ENCODE measurements around the gene USH1C. TPM values are rescaled to one million over a fixed set of nuclear protein-coding genes. Genes with fewer than 3 reads are reported as not detected.

Gene USH1C
- total RNA-seq, 2 experiments from 2014 or later = not detected

- CTCF ChIA-PET = interaction anchor here (1.2 to 1.5 kb wide), 3 partner anchors 34 to 264 kb away, joined by 3 to 4 read pairs (median 3); no protein-coding TSS in a partner anchor
- Mint-ChIP-seq H3K27ac (no peak overlapping the region), H3K36me3 (ENCODE audit: low read depth) (no peaks in the 10 kb centered on the region), H3K27me3 (peaks cover 8% of the 10 kb centered on the region), H3K4me3 (no peak overlapping the region), H3K4me1 (no peaks in the 10 kb centered on the region), H3K9me3 (no peaks in the 10 kb centered on the region)
- no peak for DNase-seq
- POLR2A ChIA-PET = no interaction called here
These were observed 50.2 kb downstream of the USH1C start for GRCh38 chr11:17494019-17494418.

- Mint-ChIP-seq H3K4me3 (no peak overlapping the region), H3K4me1 (no peaks in the 10 kb centered on the region), H3K27me3 (peaks cover 13% of the 10 kb centered on the region), H3K27ac (no peak overlapping the region), H3K36me3 (ENCODE audit: low read depth) (no peaks in the 10 kb centered on the region), H3K9me3 (no peaks in the 10 kb centered on the region)
- CTCF ChIA-PET = no interaction called here
- POLR2A ChIA-PET = no interaction called here
- DNase-seq = no peak
These were observed 53.3 kb downstream of the USH1C start for GRCh38 chr11:17490938-17491337.

- Mint-ChIP-seq H3K27me3 (peaks cover 11% of the 10 kb centered on the region), H3K9me3 (no peaks in the 10 kb centered on the region), H3K4me3 (no peak overlapping the region), H3K4me1 (no peaks in the 10 kb centered on the region), H3K27ac (no peak overlapping the region), H3K36me3 (ENCODE audit: low read depth) (no peaks in the 10 kb centered on the region)
- DNase-seq = no peak
- ChIA-PET CTCF (no interaction called here), POLR2A (no interaction called here)
These were observed 54.0 kb downstream of the USH1C start for GRCh38 chr11:17490232-17490631.

GRCh38 chr11:17489751-17490150 is 54.5 kb downstream of the USH1C start:
- Mint-ChIP-seq H3K4me3 (no peak overlapping the region), H3K27ac (no peak overlapping the region), H3K36me3 (ENCODE audit: low read depth) (no peaks in the 10 kb centered on the region), H3K4me1 (no peaks in the 10 kb centered on the region), H3K9me3 (no peaks in the 10 kb centered on the region), H3K27me3 (peaks cover 11% of the 10 kb centered on the region)
- ChIA-PET POLR2A (no interaction called here), CTCF (interaction anchor here (0.6 kb wide), 1 partner anchor 896 kb away, joined by 3 read pairs; no protein-coding TSS in a partner anchor)
- DNase-seq = no peak

- DNase-seq = no peak
- Mint-ChIP-seq H3K36me3 (ENCODE audit: low read depth) (no peaks in the 10 kb centered on the region), H3K27ac (no peak overlapping the region), H3K4me3 (no peak overlapping the region), H3K4me1 (no peaks in the 10 kb centered on the region), H3K27me3 (peaks cover 11% of the 10 kb centered on the region), H3K9me3 (peaks cover 2% of the 10 kb centered on the region)
- ChIA-PET CTCF (no interaction called here), POLR2A (no interaction called here)
These were observed 55.7 kb downstream of the USH1C start for GRCh38 chr11:17488563-17488962.

GRCh38 chr11:17486646-17487045 is 57.6 kb downstream of the USH1C start:
- H3K9me3 Mint-ChIP-seq = peaks cover 4% of the 10 kb centered on the region
- H3K4me1 Mint-ChIP-seq = no peaks in the 10 kb centered on the region
- no peaks in the 10 kb centered on the region for H3K36me3 Mint-ChIP-seq (ENCODE audit: low read depth)
- no peak for DNase-seq
- no peak overlapping the region for H3K27ac Mint-ChIP-seq
- H3K4me3 Mint-ChIP-seq = no peak overlapping the region
- peaks cover 13% of the 10 kb centered on the region for H3K27me3 Mint-ChIP-seq
- ChIA-PET POLR2A (no interaction called here), CTCF (no interaction called here)

- Mint-ChIP-seq H3K27me3 (peaks cover 23% of the 10 kb centered on the region), H3K4me3 (no peak overlapping the region), H3K27ac (no peak overlapping the region), H3K9me3 (peaks cover 4% of the 10 kb centered on the region), H3K36me3 (ENCODE audit: low read depth) (no peaks in the 10 kb centered on the region), H3K4me1 (no peaks in the 10 kb centered on the region)
- no peak for DNase-seq
- ChIA-PET CTCF (no interaction called here), POLR2A (no interaction called here)
These were observed 60.7 kb downstream of the USH1C start for GRCh38 chr11:17483505-17483904.

GRCh38 chr11:17481905-17482304 is 62.3 kb downstream of the USH1C start:
- ChIA-PET POLR2A (no interaction called here), CTCF (no interaction called here)
- Mint-ChIP-seq H3K36me3 (ENCODE audit: low read depth) (no peaks in the 10 kb centered on the region), H3K27me3 (peaks cover 34% of the 10 kb centered on the region), H3K27ac (no peak overlapping the region), H3K4me3 (no peak overlapping the region), H3K4me1 (no peaks in the 10 kb centered on the region), H3K9me3 (peaks cover 4% of the 10 kb centered on the region)
- no peak for DNase-seq

- Mint-ChIP-seq H3K4me3 (no peak overlapping the region), H3K27ac (no peak overlapping the region), H3K36me3 (ENCODE audit: low read depth) (no peaks in the 10 kb centered on the region), H3K9me3 (peaks cover 4% of the 10 kb centered on the region), H3K4me1 (peaks cover 2% of the 10 kb centered on the region), H3K27me3 (peaks cover 50% of the 10 kb centered on the region)
- DNase-seq = no peak
- ChIA-PET POLR2A (no interaction called here), CTCF (no interaction called here)
These were observed 64.7 kb downstream of the USH1C start for GRCh38 chr11:17479284-17480214.

- Mint-ChIP-seq H3K9me3 (no peaks in the 10 kb centered on the region), H3K27me3 (peaks cover 60% of the 10 kb centered on the region), H3K27ac (no peak overlapping the region), H3K4me1 (peaks cover 2% of the 10 kb centered on the region), H3K4me3 (no peak overlapping the region), H3K36me3 (ENCODE audit: low read depth) (no peaks in the 10 kb centered on the region)
- DNase-seq = no peak
- POLR2A ChIA-PET = no interaction called here
- CTCF ChIA-PET = no interaction called here
These were observed 66.1 kb downstream of the USH1C start for GRCh38 chr11:17478070-17478469.

- no peak for DNase-seq
- Mint-ChIP-seq H3K27ac (no peak overlapping the region), H3K4me3 (no peak overlapping the region), H3K9me3 (no peaks in the 10 kb centered on the region), H3K27me3 (peaks cover 68% of the 10 kb centered on the region), H3K36me3 (ENCODE audit: low read depth) (no peaks in the 10 kb centered on the region), H3K4me1 (peaks cover 2% of the 10 kb centered on the region)
- ChIA-PET CTCF (no interaction called here), POLR2A (no interaction called here)
These were observed 66.9 kb downstream of the USH1C start for GRCh38 chr11:17477361-17477760.

GRCh38 chr11:17477084-17477333 is 67.2 kb downstream of the USH1C start:
- Mint-ChIP-seq H3K4me1 (peaks cover 2% of the 10 kb centered on the region), H3K27ac (no peak overlapping the region), H3K27me3 (peaks cover 68% of the 10 kb centered on the region), H3K4me3 (no peak overlapping the region), H3K36me3 (ENCODE audit: low read depth) (no peaks in the 10 kb centered on the region), H3K9me3 (no peaks in the 10 kb centered on the region)
- CTCF ChIA-PET = no interaction called here
- POLR2A ChIA-PET = no interaction called here
- no peak for DNase-seq

- DNase-seq = no peak
- ChIA-PET POLR2A (no interaction called here), CTCF (no interaction called here)
- Mint-ChIP-seq H3K4me3 (no peak within 1 kb of the TSS), H3K9me3 (no peaks in the 10 kb centered on the region), H3K27me3 (peaks cover 70% of the 10 kb centered on the region), H3K4me1 (peaks cover 2% of the 10 kb centered on the region), H3K27ac (no peak within 1 kb of the TSS), H3K36me3 (ENCODE audit: low read depth) (no peaks in the 10 kb centered on the region)
These were observed 67.7 kb downstream of the USH1C start, which contains the start of gene ABCC8 for GRCh38 chr11:17476317-17477083. Gene ABCC8, minus strand, starts transcription at chr11:17476845. Its CDS starts 69 bp downstream, at chr11:17476776.

All from activated CD4-positive, alpha-beta memory T cell treated with anti-CD3 and anti-CD28 coated beads, Interleukin-2, amount 10 ng/mL, durations not matched to agents 7 days and 5 days (primary cell).